ENCODE results near the gene MRPL27. TPM values are rescaled to one million over a fixed set of nuclear protein-coding genes. Genes with fewer than 3 reads are reported as not detected.

The MRPL27 gene
- polyA plus RNA-seq, 1 donor from 2014 or later = 118 TPM

GRCh38 chr17:50364061-50364458 is 8.9 kb downstream of the MRPL27 start:
- no peak overlapping the region for H3K4me2 ChIP-seq (ENCODE audit: low read length)
- no peaks in the 10 kb centered on the region for H3K79me2 ChIP-seq (replicated peaks; ENCODE audit: insufficient read depth, low read length)
- no peaks in the 10 kb centered on the region for H3K36me3 ChIP-seq (ENCODE audit: insufficient read depth, low read length)
- H3F3A ChIP-seq (ENCODE audit: insufficient read depth, low read length, poor library complexity, severe bottlenecking) = no peaks in the 10 kb centered on the region
- no peaks in the 10 kb centered on the region for H3K27me3 ChIP-seq (ENCODE audit: insufficient read depth, low read depth, low read length)
- H3K9ac ChIP-seq (ENCODE audit: low read length) = no peak overlapping the region
- H3K4me3 ChIP-seq (ENCODE audit: low read length) = no peak overlapping the region
- H2AFZ ChIP-seq (ENCODE audit: low read depth, low read length) = no peak overlapping the region
- H4K20me1 ChIP-seq (ENCODE audit: insufficient read depth) = no peaks in the 10 kb centered on the region
- TF ChIP-seq MXI1 (conservative IDR thresholded peaks at IDR 0.05; ENCODE audit: poor library complexity, severe bottlenecking) = no peak
- no peak for TF ChIP-seq EP300 (conservative IDR thresholded peaks at IDR 0.05; ENCODE audit: poor library complexity, severe bottlenecking)
- TF ChIP-seq RAD21 (conservative IDR thresholded peaks at IDR 0.05) = no peak
- no peak for TF ChIP-seq SMC3 (conservative IDR thresholded peaks at IDR 0.05; ENCODE audit: poor library complexity)
- TF ChIP-seq CTCF (IDR thresholded peaks at IDR 0.05; ENCODE audit: poor library complexity, severe bottlenecking) = no peak
- no peak for TF ChIP-seq POLR2AphosphoS5 (IDR thresholded peaks at IDR 0.05)
- TF ChIP-seq REST (IDR thresholded peaks at IDR 0.05; ENCODE audit: borderline replicate concordance) = no peak
- TF ChIP-seq TAF1 (IDR thresholded peaks at IDR 0.05; ENCODE audit: low read depth) = no peak
- TF ChIP-seq EZH2 (IDR thresholded peaks at IDR 0.05; ENCODE audit: borderline replicate concordance, insufficient read depth, low read length, poor library complexity, severe bottlenecking) = no peak
- H3K9me2 ChIP-seq (ENCODE audit: insufficient read depth, low read length) = no peaks in the 10 kb centered on the region
- H3K27ac ChIP-seq (ENCODE audit: low read length) = no peak overlapping the region
- no peaks in the 10 kb centered on the region for H3K9me3 ChIP-seq (ENCODE audit: low read length)

GRCh38 chr17:50363217-50364060 is 9.5 kb downstream of the MRPL27 start:
- TF ChIP-seq SMC3 (conservative IDR thresholded peaks at IDR 0.05; ENCODE audit: poor library complexity) (no peak), TAF1 (IDR thresholded peaks at IDR 0.05; ENCODE audit: low read depth) (no peak), MXI1 (conservative IDR thresholded peaks at IDR 0.05; ENCODE audit: poor library complexity, severe bottlenecking) (no peak)
- Histone ChIP-seq H3K4me3 (ENCODE audit: low read length) (no peak overlapping the region), H3K4me2 (ENCODE audit: low read length) (no peak overlapping the region), H4K20me1 (ENCODE audit: insufficient read depth) (no peaks in the 10 kb centered on the region), H2AFZ (ENCODE audit: low read depth, low read length) (no peak overlapping the region), H3K9me2 (ENCODE audit: insufficient read depth, low read length) (no peaks in the 10 kb centered on the region), H3K27ac (ENCODE audit: low read length) (no peak overlapping the region), H3K9ac (ENCODE audit: low read length) (no peak overlapping the region), H3K36me3 (ENCODE audit: insufficient read depth, low read length) (no peaks in the 10 kb centered on the region), H3K79me2 (replicated peaks; ENCODE audit: insufficient read depth, low read length) (no peaks in the 10 kb centered on the region), H3K9me3 (ENCODE audit: low read length) (no peaks in the 10 kb centered on the region), H3F3A (ENCODE audit: insufficient read depth, low read length, poor library complexity, severe bottlenecking) (no peaks in the 10 kb centered on the region), H3K27me3 (ENCODE audit: insufficient read depth, low read depth, low read length) (no peaks in the 10 kb centered on the region)
